IPS-NIHi7 (cell line): ENCODE results near the gene IGFBP7.

ENCODE experiments used
- DNase-seq: peaks from one replicate; pipeline ENCODE4 v3.0.0; 2012; ENCODE audit warnings: mixed read lengths; ENCODE audit errors: extremely low spot score

IGFBP7 gene, protein sequence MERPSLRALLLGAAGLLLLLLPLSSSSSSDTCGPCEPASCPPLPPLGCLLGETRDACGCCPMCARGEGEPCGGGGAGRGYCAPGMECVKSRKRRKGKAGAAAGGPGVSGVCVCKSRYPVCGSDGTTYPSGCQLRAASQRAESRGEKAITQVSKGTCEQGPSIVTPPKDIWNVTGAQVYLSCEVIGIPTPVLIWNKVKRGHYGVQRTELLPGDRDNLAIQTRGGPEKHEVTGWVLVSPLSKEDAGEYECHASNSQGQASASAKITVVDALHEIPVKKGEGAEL

DNA sequence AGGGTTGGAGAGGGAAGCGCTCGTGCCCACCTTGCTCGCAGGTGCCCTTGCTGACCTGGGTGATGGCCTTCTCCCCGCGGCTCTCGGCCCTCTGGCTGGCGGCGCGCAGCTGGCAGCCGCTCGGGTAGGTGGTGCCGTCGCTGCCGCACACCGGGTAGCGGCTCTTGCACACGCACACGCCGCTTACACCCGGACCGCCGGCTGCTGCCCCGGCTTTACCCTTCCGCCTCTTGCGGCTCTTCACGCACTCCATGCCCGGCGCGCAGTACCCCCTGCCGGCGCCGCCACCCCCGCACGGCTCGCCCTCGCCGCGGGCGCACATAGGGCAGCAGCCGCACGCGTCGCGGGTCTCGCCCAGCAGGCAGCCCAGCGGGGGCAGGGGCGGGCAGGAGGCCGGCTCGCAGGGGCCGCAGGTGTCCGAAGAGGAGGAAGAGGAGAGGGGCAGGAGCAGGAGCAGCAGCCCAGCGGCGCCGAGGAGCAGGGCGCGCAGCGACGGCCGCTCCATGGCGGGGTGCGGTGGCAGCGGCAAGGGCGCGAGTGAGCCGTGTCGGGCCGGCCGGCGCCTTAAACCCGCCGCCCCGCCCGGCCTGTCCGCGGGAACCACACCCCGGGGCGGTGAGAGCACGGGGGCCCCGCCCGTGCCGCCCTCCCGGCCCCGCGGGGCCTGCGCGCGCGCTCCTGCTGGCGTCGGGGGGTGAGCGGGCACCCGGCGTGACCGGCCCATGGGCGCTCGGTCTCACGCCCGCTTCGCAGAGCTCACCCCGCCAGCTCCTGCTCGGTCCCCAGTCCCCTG, at the start of gene IGFBP7:
Gene IGFBP7 (minus strand): TSS at position 539 of the 793 bp plus-strand sequence. CDS start 34 bp downstream, at position 505.
- DNase-seq, result peak; percentile 63

DNA sequence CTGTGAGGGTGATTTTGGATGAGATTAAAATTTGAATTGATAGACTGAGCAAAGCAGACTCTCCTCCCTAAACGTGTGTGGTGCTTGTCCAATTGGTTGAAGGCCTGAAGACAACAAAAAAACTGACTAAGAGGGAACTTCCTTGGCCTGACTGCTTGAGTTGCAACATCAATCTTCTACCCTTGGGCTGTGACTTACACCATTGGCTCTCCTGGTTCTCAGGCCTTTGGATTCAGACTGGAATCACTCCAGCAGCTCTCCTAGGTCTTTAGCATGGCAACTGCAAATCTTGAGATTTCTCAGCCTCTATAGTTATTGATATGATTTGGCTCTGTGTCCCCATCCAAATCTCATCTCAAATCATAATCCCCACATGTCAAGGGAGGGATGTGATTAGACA, 49.7 kb upstream of the IGFBP7 start:
- DNase-seq, result no peak

DNA sequence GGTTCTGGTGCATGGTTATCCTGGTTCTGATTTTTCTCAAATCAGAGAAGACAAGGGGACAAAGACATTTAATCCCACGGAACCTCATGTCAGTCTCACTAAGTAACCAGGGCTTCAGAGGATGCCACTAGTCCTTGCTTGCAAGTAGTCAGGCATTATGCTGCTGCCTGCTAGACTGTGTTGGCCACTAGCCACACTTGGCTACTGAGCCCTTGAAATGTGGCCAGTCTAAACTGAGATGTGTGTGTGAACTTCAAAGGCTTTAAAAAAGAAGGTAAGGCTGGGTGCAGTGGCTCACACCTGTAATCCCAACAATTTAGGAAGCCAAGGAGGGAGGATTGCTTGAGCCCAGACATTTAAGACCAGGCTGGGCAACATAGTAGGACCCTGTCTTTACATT, 48.6 kb upstream of the IGFBP7 start:
- DNase-seq, result no peak

DNA sequence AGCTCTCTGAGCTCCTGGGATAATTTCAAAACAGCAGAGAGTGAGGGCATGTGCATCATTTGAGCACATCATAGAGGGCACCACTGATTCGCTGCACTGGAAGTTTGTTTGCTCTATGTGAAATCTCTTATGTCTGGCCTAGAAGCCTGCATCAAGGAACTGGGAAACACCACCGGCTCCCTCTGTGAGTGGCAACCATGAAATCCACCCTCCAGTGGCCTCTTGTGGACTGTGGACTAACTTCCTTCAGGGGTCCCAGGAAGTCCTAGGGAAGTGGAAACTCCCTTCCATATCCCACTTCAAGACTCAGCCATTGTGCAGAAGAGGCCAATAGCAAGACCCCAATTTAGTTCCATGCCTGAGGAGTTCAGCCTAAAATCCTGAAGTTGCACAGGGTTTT, 48.0 kb upstream of the IGFBP7 start:
- DNase-seq, result no peak

DNA sequence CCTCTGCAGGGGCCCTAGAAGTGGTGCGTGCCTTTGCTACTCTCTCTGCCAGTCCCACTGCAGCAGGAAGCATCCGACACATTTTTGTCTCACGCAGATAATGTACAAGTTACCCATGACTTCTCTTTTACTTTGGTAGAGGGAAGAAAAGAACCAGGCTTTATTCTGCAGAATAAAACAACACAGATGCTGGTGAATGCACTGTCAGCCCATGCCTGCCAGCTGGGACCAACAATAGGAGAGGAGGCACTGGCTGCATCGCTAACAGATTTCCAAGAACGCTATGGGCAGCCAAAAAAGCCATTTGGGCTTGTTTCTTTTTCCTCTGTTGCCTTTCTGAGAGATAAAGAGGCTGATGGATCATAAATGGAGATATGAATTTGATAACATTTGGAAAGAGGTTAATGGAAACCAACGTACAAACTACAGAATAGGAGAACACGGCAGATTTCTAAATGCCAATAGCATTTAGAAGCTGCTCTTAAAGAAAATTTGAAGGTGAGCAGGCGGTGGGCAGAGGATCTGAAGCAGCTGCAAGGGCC, 47.5 kb upstream of the IGFBP7 start:
- no peak for DNase-seq

DNA sequence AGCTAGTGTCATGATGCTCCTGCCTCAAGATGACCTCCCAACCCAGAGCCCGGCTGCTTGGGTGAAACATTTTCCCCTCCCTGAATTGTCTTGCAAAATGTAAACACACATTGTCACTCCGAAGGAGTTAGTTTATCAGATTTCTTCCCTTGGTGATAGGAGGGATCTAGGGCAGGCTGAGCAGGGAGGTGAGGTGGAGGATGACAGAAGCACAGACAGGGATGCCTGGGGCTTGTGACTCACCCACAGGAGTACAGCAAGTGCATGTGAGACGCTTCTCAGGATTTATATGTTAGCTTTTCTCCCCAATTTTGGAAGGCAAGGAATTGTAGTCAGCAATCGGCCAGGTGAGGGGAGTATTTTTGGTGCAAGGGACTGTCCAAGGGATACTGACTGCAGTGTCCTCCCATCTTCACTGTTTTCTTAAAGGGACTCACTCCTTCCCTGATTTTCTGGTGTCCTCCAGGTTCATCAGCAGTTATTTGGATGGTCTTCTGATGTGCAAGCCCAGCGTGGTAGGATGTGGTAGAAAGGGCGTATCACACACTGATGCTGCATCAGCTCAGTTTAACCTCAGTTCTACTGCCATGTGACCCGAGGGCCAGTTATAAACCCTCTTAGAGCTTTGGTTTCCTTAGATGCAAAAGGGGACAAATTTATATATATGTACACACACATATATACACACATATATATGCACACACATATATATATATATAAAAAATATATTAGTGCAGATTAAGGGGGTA, 46.2 kb upstream of the IGFBP7 start:
- DNase-seq, result no peak

DNA sequence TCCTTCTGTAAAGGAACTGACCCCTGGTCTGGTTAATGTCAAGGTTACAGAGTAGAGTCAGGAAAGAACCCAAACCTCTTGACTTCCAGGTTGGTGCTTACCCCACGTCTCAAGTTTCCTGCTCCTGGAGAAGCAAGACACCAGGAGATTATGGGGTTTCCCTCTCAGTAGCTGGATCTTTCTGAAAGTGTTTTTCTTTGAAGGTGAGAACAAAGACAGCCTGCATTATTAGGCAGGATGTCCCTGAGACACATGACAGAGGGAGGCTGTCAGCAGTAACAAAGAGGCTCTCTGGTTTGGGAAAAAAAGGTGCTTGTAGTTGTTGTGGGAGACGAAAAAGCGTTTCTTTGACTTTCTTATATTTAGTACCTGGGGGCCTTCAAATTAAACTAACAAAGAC, 44.7 kb upstream of the IGFBP7 start:
- no peak for DNase-seq

DNA sequence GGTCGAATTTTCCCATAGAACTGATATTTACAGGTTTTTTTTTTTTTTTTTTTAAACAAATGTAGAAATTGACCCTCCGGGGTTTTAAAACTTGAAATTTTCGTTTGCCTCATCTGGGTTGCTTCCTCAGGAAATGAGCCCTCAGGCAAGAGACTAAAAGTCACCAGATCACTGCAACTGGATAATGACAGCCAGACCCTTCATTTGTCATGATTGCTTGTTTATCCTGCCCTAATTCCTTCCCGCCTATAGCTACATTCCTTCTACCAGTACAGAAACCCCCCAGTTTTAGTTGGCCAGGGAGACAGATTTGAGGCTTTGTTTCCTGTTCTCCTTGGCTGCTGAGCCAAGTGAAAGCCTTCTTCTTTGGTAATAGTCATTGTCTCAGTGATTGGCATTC, 44.0 kb upstream of the IGFBP7 start:
- no peak for DNase-seq

DNA sequence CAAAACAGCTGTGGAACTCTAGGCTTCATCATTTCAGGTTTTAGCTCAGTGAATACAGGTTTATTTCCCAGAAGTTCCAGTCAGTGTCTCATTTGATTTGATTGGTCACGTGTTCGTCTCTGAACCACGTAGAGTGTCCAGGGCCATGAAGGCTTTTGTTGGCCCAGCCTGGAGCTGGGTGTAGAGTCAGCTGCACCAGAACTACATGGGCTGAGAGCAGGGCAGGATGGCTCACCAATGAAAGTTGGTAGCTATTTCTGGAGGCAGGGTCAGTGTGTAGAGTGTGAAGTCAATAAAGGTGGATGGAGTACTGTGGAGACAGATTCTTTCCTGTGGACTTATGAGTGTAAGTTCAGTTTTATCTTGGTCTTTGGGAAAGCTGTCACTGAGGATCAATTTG, 43.0 kb upstream of the IGFBP7 start:
- no peak for DNase-seq

DNA sequence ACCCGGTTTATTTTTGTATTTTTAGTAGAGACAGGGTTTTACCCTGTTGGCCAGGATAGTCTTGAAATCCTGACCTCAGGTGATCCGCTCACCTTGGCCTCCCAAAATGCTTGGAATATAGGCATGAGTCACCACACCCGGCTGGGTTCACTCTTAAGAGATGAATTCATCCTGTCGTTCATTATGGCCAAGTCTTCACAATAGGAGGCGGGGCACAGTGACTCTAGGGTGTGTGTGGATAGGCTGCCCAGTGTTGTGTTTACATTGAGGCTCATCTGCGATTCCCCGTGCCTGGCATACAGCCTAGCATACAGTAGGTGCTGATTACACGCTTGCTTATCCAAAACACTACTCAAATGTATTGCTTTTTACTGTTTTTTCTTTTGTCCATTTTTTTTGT, 41.3 kb upstream of the IGFBP7 start:
- DNase-seq, result no peak

DNA sequence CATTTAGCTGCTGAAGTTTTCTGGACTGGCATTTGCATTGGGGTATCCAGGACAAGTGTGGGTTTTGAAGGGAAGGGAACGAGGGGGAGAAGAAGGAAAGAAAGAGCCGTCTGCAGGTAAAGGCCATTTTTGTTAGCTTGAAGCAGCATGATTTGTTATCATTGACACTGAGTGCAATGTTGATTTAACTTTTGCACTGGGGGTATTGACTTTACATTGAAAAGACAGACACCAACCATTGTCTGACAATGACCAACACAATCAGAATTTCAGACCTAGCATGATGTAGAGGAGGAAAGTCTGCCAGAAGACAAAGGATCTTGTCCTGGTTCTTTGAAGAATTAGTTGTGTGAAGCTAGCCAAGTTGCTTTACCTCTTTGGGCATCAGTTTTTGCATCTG, 39.6 kb upstream of the IGFBP7 start:
- no peak for DNase-seq

DNA sequence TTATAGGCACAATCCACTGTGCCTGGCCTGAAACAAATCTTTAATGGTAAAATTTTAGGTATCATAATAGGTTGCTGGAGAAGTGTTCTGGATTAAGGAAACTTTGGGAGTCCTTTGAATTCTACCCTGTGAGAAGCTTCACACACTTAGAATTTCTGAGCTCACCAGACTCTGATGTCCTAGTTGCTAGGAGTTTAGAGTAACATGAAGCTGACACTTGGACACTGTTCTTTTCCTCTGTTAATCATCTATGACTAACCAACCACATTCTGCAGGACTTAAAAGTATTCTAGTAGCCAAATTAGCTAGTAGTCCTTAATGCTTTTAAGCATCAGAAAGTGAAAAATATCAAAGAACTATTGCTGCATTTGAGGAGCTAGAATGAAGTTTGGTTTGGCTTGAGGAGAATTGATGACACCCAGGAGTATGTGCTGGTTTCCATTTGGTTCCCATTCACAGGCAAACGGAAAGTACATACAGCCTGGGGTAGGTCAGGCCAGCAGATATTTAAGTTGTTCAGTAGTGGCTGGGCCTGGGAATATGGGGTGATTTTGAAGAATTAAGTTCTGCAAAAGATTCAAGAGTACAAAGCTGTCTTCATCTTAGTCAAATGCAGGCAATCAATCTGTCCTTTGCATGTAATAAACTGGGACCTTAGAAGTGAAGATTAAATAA, 38.8 kb upstream of the IGFBP7 start:
- DNase-seq, result no peak

DNA sequence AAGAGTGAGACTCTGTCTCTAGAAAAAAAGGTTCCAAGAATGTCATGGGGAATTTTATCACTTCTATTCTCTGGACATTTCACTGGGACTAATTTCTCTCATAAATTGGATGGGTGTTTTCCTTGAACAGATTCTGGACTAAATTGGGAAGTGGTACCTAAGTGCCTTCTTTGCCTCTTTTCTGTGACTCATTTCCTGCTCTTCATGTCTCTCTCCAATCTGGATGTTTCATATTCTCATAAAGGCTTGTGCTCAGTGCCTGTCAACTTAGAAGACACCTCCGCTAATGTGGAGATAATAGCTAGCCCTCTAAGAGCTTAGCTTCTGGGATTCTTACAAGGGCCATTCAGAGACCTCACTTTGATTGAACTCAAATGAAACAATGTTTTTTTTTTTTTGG, 38.0 kb upstream of the IGFBP7 start:
- no peak for DNase-seq

DNA sequence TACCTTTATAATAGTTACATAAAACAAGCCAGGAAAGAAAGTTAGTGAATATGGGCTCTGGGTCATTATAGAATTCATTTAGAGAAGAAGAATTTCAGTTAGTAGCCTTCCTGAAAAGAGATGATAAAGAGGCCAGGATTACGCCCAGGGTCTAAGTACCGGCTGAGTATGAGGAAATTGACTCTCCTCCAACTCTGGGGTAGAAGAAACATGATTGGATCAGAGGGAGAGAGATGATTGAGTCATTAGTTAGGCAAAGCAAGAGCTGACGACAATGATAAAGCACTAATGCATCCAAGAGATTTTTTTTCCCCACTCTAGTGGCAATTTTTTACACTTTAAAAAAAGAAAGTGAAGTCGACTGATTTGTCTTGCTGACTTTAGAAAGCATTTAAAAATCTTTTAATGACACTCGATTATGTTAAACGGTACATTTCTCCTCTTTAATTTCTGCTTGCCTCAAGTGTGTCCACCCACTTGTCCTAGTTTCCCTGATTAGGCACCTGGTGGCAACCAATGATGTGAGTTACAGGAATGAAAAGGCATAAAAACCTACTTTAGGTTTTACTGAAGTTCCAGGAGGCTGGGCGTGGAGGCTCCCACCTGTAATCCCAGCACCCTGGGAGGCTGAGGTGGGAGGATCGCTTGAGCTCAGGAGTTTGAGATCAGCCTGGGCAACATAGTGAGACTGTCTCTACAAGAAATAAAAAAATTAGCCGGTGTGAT, 37.3 kb upstream of the IGFBP7 start:
- no peak for DNase-seq

DNA sequence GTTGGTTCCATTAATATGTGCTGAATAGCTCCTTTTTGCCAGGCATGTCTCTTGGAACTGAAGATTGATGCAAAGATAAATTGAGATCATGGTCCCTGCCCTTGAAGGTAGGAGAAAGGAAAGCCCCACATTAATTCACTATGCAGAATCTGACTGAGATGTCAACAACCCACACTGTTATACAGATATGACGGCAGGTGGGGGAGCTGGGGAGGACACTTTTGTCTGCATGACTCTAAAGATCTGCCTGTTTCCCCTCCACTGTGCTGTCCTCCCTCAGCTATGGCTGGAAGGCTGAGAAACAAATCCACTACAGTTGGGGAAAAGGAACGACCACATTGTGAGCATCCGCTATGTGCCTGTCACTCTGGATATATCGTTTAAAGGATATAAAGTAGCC, 36.3 kb upstream of the IGFBP7 start:
- no peak for DNase-seq

DNA sequence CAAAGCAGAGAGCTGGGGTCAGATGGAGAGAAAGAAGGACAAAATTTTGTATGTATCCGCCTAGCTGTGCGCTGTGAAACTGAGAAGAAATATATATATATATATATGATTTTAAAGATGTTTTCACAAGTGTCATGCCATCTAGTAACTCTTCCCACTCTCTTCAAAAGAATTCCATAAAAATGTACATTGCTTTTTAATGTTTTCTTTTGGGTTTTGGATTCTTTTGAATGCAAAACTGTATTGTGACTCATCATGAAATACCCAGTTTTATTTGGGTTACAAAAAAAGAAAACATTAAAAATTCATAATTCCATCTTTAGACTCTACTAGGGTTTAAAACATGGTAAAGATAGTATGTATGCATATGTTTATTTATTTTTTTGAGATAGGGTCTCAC, 34.3 kb upstream of the IGFBP7 start:
- no peak for DNase-seq

DNA sequence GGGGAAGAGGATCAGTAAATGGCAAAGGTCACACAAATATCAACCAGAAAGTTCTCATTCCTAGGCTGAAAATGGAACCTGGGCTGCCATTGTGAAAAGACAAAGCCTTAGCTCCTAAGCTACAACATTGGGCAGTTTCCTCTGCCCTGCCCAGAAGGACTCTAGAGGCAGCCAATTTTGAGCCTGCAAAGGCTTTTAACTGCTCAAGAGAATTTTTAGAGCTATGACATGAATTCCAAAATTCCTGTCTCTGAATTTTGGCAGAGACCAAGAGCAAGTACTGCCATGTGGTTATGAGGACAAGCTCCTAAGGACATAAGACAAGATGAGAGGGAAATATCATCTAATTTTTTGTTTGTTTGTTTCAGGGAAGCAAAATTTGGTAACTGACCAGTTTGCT, 29.6 kb upstream of the IGFBP7 start:
- no peak for DNase-seq

DNA sequence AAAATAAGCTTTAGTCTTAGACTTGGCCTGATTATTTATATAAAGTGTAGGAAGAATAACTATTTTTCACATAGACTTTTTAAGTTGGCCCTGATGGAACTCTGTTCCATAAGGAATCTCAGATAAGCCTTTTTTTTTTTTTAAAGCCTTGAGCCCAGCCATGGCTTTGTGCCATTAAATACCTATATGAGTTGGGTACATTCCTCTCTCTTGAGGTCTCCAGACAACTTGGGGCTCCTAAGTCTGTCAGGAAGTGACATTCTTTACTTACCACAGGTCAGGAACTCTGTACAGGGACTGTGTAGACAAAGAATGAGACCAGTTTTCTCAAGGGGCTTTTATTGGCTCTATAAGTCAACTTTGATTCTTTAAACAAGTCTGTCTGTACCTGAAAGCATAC, 27.1 kb upstream of the IGFBP7 start:
- no peak for DNase-seq

DNA sequence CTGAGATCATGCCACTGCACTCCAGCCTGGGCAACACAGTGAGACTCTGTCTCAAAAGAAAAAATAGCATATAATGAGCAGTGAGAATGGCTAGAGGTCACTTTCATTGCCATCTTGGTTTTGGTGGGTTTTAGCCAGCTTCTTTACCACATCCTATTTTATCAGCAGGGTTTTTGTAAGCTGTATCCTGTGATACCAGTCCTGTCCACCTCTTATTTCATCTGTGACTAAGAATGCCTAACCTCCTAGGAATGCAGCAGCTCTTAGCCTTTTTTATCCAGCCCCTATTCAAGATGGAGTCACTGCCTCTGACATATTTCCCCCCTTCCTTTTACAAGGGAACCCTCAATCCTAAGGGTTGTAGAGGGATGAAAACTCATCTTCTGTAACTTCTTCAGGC, 26.1 kb upstream of the IGFBP7 start:
- no peak for DNase-seq

DNA sequence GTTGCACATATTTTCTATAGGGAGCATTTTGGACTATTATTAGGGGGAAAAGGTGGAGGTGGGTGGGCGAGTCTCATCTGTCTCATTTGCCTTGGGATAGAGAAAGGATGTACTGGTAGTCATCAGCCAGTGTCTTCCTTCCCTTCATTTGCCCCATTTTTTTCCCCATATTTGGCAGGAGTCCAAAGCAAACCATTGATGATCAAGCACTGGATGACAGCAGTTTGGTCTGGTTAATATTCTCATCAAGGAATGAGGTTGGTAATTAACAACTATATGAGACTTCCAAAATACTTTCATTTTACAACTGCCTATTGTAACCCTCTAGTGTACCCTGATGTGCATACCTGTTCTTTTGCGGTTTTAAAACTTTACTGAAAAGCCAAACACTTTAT, 22.6 kb upstream of the IGFBP7 start:
- DNase-seq, result no peak
